Measurements from ENCODE around the gene BPNT1.

DNA sequence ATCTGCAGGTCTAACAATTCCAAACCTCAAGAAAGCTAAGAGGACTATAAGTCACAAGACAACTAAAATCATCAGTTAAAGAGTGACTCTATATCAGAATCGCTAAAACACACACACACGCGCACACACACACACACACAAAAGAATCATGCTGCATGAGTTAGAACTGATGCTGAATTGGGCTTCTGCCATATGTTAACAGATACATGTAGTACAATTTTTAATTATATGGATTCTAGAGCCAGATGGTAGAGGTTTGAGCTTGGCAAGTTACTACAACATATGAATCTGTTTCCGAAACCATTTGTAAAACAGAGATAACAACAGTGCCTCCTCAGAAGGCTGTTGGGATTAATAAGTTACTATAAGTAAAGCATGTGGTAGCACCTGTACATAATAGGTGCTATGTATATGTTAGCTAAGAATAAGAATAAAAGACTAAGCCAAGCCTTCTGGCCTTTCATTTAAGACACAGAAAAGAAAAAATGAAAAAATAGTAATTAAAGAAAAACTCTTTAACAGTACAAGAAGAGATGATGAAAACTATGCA is 61.2 kb downstream of the BPNT1 start:
- TF ChIP-seq, protein P1, sequence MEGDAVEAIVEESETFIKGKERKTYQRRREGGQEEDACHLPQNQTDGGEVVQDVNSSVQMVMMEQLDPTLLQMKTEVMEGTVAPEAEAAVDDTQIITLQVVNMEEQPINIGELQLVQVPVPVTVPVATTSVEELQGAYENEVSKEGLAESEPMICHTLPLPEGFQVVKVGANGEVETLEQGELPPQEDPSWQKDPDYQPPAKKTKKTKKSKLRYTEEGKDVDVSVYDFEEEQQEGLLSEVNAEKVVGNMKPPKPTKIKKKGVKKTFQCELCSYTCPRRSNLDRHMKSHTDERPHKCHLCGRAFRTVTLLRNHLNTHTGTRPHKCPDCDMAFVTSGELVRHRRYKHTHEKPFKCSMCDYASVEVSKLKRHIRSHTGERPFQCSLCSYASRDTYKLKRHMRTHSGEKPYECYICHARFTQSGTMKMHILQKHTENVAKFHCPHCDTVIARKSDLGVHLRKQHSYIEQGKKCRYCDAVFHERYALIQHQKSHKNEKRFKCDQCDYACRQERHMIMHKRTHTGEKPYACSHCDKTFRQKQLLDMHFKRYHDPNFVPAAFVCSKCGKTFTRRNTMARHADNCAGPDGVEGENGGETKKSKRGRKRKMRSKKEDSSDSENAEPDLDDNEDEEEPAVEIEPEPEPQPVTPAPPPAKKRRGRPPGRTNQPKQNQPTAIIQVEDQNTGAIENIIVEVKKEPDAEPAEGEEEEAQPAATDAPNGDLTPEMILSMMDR (IDR thresholded peaks at IDR 0.05): no peak
- TF ChIP-seq EZH2 (IDR thresholded peaks at IDR 0.05; ENCODE audit: borderline replicate concordance, insufficient read depth, low read depth, low read length, poor library complexity, severe bottlenecking): no peak
